OCI-LY7 (cell line): Measurements from ENCODE around the gene LATS2. TPM values are rescaled to one million over a fixed set of nuclear protein-coding genes. Genes with fewer than 3 reads are reported as not detected.

Experiments
- BruUV-seq: library from RNA; stranded (reverse); fragments of 400-500 nt; replicated peaks from 2 replicates; lab custom pipeline; 2021; lab: Mats Ljungman, UMichigan
- CTCF ChIA-PET: fragments of 300-600 bp; sonication (Branson Sonifier 250); formaldehyde crosslinking; loops from one replicate; lab custom pipeline; 2022; ENCODE audit warnings: antibody characterized with exemption; ENCODE audit not compliant: unreplicated experiment; lab: Charles Lee
- POLR2A ChIA-PET: fragments of 300-600 bp; sonication (Branson Sonifier 250); formaldehyde crosslinking; loops from one replicate; lab custom pipeline; 2022; ENCODE audit warnings: antibody characterized with exemption; lab: Charles Lee
- DNase-seq: peaks from one replicate; pipeline ENCODE4 v3.0.0-alpha.2; 2015; ENCODE audit warnings: low spot score
- H2AFZ ChIP-seq: fragments of 200-600 bp; sonication (generic), shearing (Covaris generic); 2 replicates; pipeline ENCODE4 v1.6.1; 2014; ENCODE audit warnings: mild to moderate bottlenecking, antibody characterized with exemption, low read length, moderate library complexity
- H3K27ac ChIP-seq: fragments of 200-600 bp; sonication (generic); 2 replicates; pipeline ENCODE4 v1.5.1; 2014; ENCODE audit warnings: mixed run types, low read depth, mild to moderate bottlenecking, moderate library complexity, low read length, inconsistent platforms; ENCODE audit not compliant: poor library complexity, severe bottlenecking
- H3K36me3 ChIP-seq: fragments of 200-600 bp; sonication (generic); 2 replicates; pipeline ENCODE4 v1.6.1; 2014; ENCODE audit warnings: mild to moderate bottlenecking, antibody characterized with exemption, low read length, moderate library complexity, mixed read lengths; ENCODE audit not compliant: insufficient read depth
- H3K4me1 ChIP-seq: fragments of 200-600 bp; sonication (generic); 2 replicates; pipeline ENCODE4 v1.5.1; 2014; ENCODE audit warnings: mild to moderate bottlenecking, low read length; ENCODE audit not compliant: insufficient read depth, poor library complexity, severe bottlenecking
- H3K4me2 ChIP-seq: fragments of 200-600 bp; sonication (generic); 2 replicates; pipeline ENCODE4 v1.6.1; 2014; ENCODE audit warnings: mild to moderate bottlenecking, low read length
- H3K4me3 ChIP-seq: fragments of 200-600 bp; sonication (generic); 2 replicates; pipeline ENCODE4 v1.5.1; 2014; ENCODE audit warnings: mild to moderate bottlenecking, low read depth, low read length; ENCODE audit not compliant: poor library complexity, severe bottlenecking
- H3K79me2 ChIP-seq: fragments of 200-600 bp; sonication (generic); 2 replicates; pipeline ENCODE4 v1.6.1; 2016; ENCODE audit warnings: low read depth, mild to moderate bottlenecking, low read length, moderate library complexity, mixed read lengths; ENCODE audit not compliant: insufficient read depth
- H3K9me2 ChIP-seq: fragments of 200-600 bp; sonication (generic); 2 replicates; pipeline ENCODE4 v1.6.1; 2016; ENCODE audit warnings: mild to moderate bottlenecking, low read length, mixed read lengths; ENCODE audit not compliant: insufficient read depth
- H3K9me3 ChIP-seq: fragments of 200-600 bp; sonication (generic); 2 replicates; pipeline ENCODE4 v1.6.1; 2014; ENCODE audit warnings: mild to moderate bottlenecking, mixed run types, low read length, mixed read lengths
- H4K20me1 ChIP-seq: fragments of 200-600 bp; sonication (generic); 2 replicates; pipeline ENCODE4 v1.6.1; 2014; ENCODE audit warnings: mild to moderate bottlenecking, antibody characterized with exemption, low read length, moderate library complexity, mixed read lengths; ENCODE audit not compliant: insufficient read depth
- EZH2phosphoT487 ChIP-seq: fragments of 200-600 bp; sonication (generic); IDR thresholded peaks from 2 replicates; pipeline ENCODE4 v1.6.1; 2018; ENCODE audit warnings: low read depth, borderline replicate concordance, mild to moderate bottlenecking, mixed run types, antibody characterized with exemption, low read length, moderate library complexity, mixed read lengths
- intact Hi-C: fragments of 100-400 bp; cut with micrococcal nuclease; formaldehyde crosslinking; loops from one replicate; pipeline ENCODE4 v1.10.0; 2022; ENCODE audit not compliant: unreplicated experiment
- total RNA-seq, 2 experiments: library from RNA; depleted of rRNA in 1 of 2; stranded (reverse); fragments of >200 nt in 1 of 2; shearing (Covaris generic) in 1 of 2; gene quantifications; 2 replicates each; pipeline ENCODE4 v1.2.3, GENCODE V29; 2014 to 2022
- TF ChIP-seq, protein P1 (sequence below): fragments of 200-600 bp; sonication (generic); conservative IDR thresholded peaks from 2 replicates; pipeline ENCODE4 v1.5.1; 2014; ENCODE audit warnings: mild to moderate bottlenecking, antibody characterized with exemption, low read length, moderate library complexity, mixed read lengths

LATS2 gene
- total RNA-seq, 2 experiments from 2014 or later: 0.19 to 1.3 TPM

DNA sequence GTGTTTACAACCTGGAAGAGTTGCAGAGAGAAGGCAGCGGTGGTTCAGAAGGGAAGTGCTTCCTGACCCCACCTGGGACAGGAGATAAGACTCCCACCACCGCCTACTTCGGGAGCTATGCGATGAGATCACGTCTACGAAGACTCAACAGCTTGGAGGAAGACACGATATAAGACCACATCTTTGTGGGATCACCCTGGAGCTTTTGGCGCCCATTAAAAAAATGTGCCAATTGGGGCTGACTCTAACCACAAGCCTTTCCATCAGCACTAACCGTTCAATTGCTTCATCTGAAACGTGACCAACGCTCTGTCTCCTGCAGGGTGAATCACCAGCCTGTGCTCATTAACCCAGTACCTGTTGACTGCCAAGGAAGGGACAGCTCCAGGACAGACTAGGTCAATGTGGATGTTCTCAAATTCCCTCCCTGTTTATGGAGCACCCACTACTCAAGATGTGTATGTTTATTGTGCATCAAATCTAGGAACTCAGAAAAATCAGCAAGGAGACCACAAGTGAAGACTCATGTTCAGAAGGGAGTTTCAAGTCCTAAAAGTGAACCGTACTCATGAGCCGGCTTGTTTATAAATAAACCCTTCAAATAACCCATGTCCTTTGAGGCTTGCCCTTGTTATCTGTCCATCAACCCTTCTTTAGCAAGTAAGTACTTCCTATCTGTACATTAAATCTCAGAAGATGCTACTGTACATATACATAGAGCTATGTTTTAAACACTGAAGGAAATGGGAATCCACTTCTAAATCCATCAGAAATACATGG lies 67.5 kb downstream of the LATS2 start:
- POLR2A ChIA-PET: interaction anchor here (0.7 kb wide), 1 partner anchor 28 kb away, joined by 3 read pairs; no protein-coding TSS in a partner anchor
- BruUV-seq: no TSS peak

GRCh38 chr13:20993211-20993610 lies 68.2 kb downstream of the LATS2 start:
- Histone ChIP-seq H3K4me2 (no peak overlapping the region), H4K20me1 (no peaks in the 10 kb centered on the region), H3K4me1 (no peaks in the 10 kb centered on the region), H3K27ac (no peak overlapping the region), H3K9me3 (no peaks in the 10 kb centered on the region), H2AFZ (no peak overlapping the region), H3K36me3 (no peaks in the 10 kb centered on the region), H3K4me3 (no peak overlapping the region), H3K79me2 (no peaks in the 10 kb centered on the region), H3K9me2 (no peaks in the 10 kb centered on the region)
- POLR2A ChIA-PET: no interaction called here
- no peak for DNase-seq
- intact Hi-C loops: no loop called here
- CTCF ChIA-PET: no interaction called here
- no peak for TF ChIP-seq EZH2phosphoT487
- TF ChIP-seq, protein P1, sequence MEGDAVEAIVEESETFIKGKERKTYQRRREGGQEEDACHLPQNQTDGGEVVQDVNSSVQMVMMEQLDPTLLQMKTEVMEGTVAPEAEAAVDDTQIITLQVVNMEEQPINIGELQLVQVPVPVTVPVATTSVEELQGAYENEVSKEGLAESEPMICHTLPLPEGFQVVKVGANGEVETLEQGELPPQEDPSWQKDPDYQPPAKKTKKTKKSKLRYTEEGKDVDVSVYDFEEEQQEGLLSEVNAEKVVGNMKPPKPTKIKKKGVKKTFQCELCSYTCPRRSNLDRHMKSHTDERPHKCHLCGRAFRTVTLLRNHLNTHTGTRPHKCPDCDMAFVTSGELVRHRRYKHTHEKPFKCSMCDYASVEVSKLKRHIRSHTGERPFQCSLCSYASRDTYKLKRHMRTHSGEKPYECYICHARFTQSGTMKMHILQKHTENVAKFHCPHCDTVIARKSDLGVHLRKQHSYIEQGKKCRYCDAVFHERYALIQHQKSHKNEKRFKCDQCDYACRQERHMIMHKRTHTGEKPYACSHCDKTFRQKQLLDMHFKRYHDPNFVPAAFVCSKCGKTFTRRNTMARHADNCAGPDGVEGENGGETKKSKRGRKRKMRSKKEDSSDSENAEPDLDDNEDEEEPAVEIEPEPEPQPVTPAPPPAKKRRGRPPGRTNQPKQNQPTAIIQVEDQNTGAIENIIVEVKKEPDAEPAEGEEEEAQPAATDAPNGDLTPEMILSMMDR: no peak
- no TSS peak for BruUV-seq

More for the DNA sequence above, 67.5 kb downstream of the LATS2 start:
- Histone ChIP-seq H3K4me3 (no peak overlapping the region), H3K36me3 (no peaks in the 10 kb centered on the region), H3K9me2 (no peaks in the 10 kb centered on the region), H3K79me2 (no peaks in the 10 kb centered on the region), H2AFZ (no peak overlapping the region), H4K20me1 (no peaks in the 10 kb centered on the region), H3K9me3 (no peaks in the 10 kb centered on the region), H3K27ac (no peak overlapping the region), H3K4me1 (no peaks in the 10 kb centered on the region), H3K4me2 (no peak overlapping the region)
- TF ChIP-seq, protein P1: no peak
- no peak for TF ChIP-seq EZH2phosphoT487
- no peak for DNase-seq
- intact Hi-C loops: no loop called here
- CTCF ChIA-PET: no interaction called here
